Progenitor cell of endocrine pancreas (in vitro differentiated cells): Measurements from ENCODE around the gene OR7C1. TPM values are rescaled to one million over a fixed set of nuclear protein-coding genes. Genes with fewer than 3 reads are reported as not detected.

Experiments used
- DNase-seq: peaks from one replicate; pipeline ENCODE4 v3.0.0; 2021; ENCODE audit warnings: low spot score; ENCODE audit not compliant: unreplicated experiment
- H3K27ac Mint-ChIP-seq: 2 replicates; pipeline ENCODE4 v1.8.0; 2021; ENCODE audit warnings: mild to moderate bottlenecking, moderate library complexity, mixed read lengths
- H3K27me3 Mint-ChIP-seq: 2 replicates; pipeline ENCODE4 v1.8.0; 2021; ENCODE audit warnings: mixed read lengths
- H3K36me3 Mint-ChIP-seq: 2 replicates; pipeline ENCODE4 v1.8.0; 2022; ENCODE audit warnings: mixed read lengths; ENCODE audit not compliant: insufficient read depth
- H3K4me1 Mint-ChIP-seq: 2 replicates; pipeline ENCODE4 v1.8.0; 2021; ENCODE audit warnings: low read depth, mixed read lengths
- H3K4me3 Mint-ChIP-seq: 2 replicates; pipeline ENCODE4 v1.8.0; 2021; ENCODE audit warnings: low read depth, mild to moderate bottlenecking, moderate library complexity, mixed read lengths
- H3K9me3 Mint-ChIP-seq: 2 replicates; pipeline ENCODE4 v1.8.0; 2021; ENCODE audit warnings: low read depth, mixed read lengths
- total RNA-seq: library from RNA; stranded (reverse); gene quantifications from 2 replicates; pipeline ENCODE4 v1.2.1, GENCODE V29; 2021
- TF ChIP-seq, protein P1 (sequence below): fragments of 200-600 bp; sonication (generic); IDR thresholded peaks from one replicate; pipeline ENCODE4 v1.5.0; 2021; ENCODE audit warnings: antibody characterized with exemption, mild to moderate bottlenecking; ENCODE audit not compliant: unreplicated experiment

The OR7C1 gene
- total RNA-seq, 1 donor from 2014 or later: not detected

DNA sequence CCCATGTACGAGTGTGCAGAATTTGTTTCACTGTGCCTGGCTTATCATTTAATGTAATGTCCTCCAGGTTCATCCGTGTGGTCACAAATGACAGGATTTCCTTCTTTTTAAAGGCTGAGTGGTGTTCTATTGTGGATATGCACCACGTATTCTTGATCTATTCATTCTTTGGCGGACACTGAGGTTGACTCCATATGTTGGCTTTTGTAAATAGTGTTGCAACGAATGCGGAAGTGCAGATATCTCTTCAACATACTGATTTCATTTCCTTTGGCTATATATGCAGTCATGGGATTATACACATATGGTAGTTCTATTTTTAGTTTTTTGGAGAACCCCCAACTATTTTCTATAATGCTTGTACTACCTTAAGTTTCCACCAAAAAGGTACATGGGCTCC, 13.0 kb downstream of the OR7C1 start:
- H3K9me3 Mint-ChIP-seq: peaks cover 66% of the 10 kb centered on the region
- TF ChIP-seq, protein P1, sequence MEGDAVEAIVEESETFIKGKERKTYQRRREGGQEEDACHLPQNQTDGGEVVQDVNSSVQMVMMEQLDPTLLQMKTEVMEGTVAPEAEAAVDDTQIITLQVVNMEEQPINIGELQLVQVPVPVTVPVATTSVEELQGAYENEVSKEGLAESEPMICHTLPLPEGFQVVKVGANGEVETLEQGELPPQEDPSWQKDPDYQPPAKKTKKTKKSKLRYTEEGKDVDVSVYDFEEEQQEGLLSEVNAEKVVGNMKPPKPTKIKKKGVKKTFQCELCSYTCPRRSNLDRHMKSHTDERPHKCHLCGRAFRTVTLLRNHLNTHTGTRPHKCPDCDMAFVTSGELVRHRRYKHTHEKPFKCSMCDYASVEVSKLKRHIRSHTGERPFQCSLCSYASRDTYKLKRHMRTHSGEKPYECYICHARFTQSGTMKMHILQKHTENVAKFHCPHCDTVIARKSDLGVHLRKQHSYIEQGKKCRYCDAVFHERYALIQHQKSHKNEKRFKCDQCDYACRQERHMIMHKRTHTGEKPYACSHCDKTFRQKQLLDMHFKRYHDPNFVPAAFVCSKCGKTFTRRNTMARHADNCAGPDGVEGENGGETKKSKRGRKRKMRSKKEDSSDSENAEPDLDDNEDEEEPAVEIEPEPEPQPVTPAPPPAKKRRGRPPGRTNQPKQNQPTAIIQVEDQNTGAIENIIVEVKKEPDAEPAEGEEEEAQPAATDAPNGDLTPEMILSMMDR: no peak
- H3K36me3 Mint-ChIP-seq: peaks cover 3% of the 10 kb centered on the region
- no peak overlapping the region for H3K4me3 Mint-ChIP-seq
- H3K27ac Mint-ChIP-seq: no peak overlapping the region
- H3K27me3 Mint-ChIP-seq: no peaks in the 10 kb centered on the region
- DNase-seq: no peak
- no peaks in the 10 kb centered on the region for H3K4me1 Mint-ChIP-seq

DNA sequence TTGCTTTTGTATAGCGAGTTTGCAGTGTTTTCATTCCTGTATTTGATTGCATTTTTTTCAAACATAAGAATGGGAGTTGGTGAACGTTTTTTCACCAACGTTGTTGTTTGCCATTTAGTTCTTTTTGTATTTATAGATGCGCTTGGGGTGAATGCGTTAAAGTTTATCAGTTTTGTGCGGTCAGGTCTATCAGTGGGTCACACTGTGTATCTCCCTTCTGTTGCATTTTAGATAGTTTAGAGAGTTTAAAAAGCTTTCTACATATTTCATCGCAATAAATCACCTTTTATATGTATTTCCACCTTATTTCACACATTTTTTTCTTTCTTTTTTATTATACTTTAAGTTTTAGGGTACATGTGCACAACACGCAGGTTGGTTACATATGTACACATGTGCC, 16.4 kb downstream of the OR7C1 start:
- H3K27ac Mint-ChIP-seq: no peak overlapping the region
- H3K27me3 Mint-ChIP-seq: no peaks in the 10 kb centered on the region
- no peak overlapping the region for H3K4me3 Mint-ChIP-seq
- peaks cover 60% of the 10 kb centered on the region for H3K9me3 Mint-ChIP-seq
- TF ChIP-seq, protein P1: no peak
- H3K4me1 Mint-ChIP-seq: no peaks in the 10 kb centered on the region
- peaks cover 5% of the 10 kb centered on the region for H3K36me3 Mint-ChIP-seq
- no peak for DNase-seq

DNA sequence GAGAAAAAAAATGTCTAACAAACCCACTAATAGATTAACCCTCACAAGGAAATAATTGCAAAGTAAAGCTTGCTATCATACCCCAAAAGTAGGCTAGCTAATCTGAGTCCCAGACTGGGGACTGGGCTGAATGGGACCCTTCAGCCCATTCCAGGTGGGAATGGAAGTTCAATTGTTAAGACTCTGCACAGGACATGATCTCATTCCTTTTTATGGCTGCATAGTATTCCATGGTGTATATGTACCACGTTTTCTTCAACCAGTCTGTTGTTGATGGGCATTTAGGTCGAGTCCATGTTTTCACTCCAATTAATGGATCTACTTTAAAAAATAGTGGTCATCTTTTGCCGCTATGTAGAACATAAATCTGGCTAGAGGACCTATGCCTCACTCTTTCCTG, 17.9 kb downstream of the OR7C1 start:
- no peak overlapping the region for H3K4me3 Mint-ChIP-seq
- no peaks in the 10 kb centered on the region for H3K27me3 Mint-ChIP-seq
- TF ChIP-seq, protein P1: no peak
- no peaks in the 10 kb centered on the region for H3K4me1 Mint-ChIP-seq
- no peak for DNase-seq
- H3K27ac Mint-ChIP-seq: no peak overlapping the region
- H3K36me3 Mint-ChIP-seq: peaks cover 4% of the 10 kb centered on the region
- peaks cover 60% of the 10 kb centered on the region for H3K9me3 Mint-ChIP-seq

DNA sequence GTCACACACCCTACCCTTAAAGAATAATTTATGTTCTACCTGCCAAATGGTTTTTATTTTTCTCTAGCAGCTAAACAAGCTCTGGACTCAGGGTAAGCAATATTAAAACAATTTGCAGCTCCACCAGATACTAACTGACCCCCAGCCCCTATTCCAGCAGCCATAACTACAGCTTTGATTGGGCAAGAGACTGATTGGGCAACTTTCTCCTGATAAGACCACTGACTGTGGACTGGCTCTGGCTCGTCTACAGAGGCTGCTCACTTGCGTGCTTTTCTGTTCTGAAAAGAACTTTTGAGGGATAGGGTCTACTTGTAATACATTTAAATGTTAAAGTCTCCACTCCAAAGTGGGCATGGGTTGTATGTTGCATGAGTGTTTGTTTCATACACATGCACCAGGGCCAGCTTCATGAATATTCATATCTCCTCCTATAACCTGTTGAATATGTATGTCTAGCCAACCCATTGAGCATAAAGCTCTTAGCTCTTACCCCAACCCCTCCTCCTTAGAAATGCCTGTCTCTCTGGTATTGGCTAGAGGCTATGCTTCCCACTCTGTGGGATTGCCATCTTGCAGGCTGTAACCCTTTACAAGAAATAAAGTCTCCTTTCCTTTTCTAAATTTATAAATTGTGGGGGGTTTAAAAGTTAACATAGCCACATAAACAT, 19.9 kb downstream of the OR7C1 start:
- DNase-seq: no peak
- Mint-ChIP-seq H3K9me3 (peaks cover 51% of the 10 kb centered on the region), H3K4me1 (no peaks in the 10 kb centered on the region), H3K27me3 (no peaks in the 10 kb centered on the region), H3K4me3 (no peak overlapping the region), H3K36me3 (peaks cover 2% of the 10 kb centered on the region), H3K27ac (no peak overlapping the region)
- TF ChIP-seq, protein P1: no peak

DNA sequence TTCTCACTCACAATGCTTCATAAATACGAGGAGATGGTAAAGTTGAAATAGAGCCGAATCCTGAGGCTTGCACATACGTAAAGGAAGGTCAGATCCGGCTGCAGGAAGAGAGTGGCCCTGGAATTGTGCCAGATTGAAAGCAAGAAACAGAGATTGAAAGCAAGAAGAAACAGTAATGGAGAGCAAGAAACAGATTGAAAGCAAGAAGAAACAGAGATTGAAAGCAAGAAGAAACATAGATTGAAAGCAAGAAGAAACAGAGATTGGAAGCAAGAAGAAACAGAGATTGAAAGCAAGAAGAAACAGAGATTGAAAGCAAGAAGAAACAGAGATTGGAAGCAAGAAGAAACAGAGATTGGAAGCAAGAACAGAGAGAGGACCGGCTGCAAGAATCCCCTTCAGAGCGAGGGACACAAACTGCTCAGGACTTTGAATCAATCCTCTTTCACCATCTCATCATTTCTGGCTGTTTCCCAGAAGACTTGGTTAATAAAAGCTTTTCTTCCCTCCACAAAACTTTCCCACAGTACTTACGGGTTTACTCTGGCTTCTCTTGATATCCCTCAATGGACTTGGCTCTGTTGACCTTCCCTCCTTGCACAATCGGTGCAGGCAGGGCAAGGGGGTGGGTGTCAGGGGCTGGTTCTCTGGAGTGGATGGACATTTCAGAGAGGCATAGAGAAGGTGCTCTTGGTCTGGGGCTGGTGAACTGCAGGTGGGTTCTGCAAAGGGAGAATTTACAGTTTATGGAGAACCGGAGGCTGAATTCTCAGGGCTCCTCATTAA, 25.5 kb downstream of the OR7C1 start:
- H3K9me3 Mint-ChIP-seq: peaks cover 36% of the 10 kb centered on the region
- H3K27me3 Mint-ChIP-seq: no peaks in the 10 kb centered on the region
- DNase-seq: no peak
- no peak overlapping the region for H3K4me3 Mint-ChIP-seq
- TF ChIP-seq, protein P1: no peak
- H3K36me3 Mint-ChIP-seq: peaks cover 1% of the 10 kb centered on the region
- no peaks in the 10 kb centered on the region for H3K4me1 Mint-ChIP-seq
- H3K27ac Mint-ChIP-seq: no peak overlapping the region
